RPMI7951 (cell line): ENCODE measurements around the gene BACE2. TPM values are rescaled to one million over a fixed set of nuclear protein-coding genes. Genes with fewer than 3 reads are reported as not detected.
"Not testable (repeated sequence)": the region's sequence is repeated elsewhere in the genome, so short reads cannot be mapped to it uniquely, and the experiment has no call there.

Source experiments
- DNase-seq: peaks from one replicate; pipeline ENCODE4 v3.0.0-alpha.2; 2012; ENCODE audit warnings: low read depth
- total RNA-seq: library from RNA; depleted of rRNA; stranded (reverse); fragments of >200 nt; shearing (Covaris generic); gene quantifications from 2 replicates; pipeline ENCODE4 v1.2.3, GENCODE V29; 2014

Gene BACE2
- total RNA-seq, 1 experiment from 2014 or later, result 96.8 TPM

DNA sequence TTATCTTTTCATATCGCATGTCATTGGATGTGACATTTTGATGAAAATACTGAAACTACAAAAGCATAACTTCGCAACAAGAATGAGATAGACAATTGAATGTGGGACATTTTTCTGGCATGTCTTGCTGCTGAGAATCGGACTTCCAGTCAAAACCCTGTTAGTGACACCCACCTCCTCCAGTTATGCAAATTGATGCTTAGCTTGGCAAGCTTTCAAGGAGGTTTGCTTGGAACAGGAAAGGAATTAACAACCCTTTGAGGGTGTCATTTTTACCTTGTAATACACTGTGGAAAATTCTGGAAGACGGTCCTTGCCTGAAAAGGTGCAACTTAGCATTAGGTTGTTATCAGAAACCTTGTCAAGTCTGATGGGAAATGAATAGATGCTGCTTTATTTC, 109.9 kb downstream of the BACE2 start:
- DNase-seq, result no peak

- no peak for DNase-seq
Measured at GRCh38 chr21:41280115-41280919, 112.4 kb downstream of the BACE2 start.

- DNase-seq, result no peak
Measured at GRCh38 chr21:41282412-41282811, 114.5 kb downstream of the BACE2 start.

DNA sequence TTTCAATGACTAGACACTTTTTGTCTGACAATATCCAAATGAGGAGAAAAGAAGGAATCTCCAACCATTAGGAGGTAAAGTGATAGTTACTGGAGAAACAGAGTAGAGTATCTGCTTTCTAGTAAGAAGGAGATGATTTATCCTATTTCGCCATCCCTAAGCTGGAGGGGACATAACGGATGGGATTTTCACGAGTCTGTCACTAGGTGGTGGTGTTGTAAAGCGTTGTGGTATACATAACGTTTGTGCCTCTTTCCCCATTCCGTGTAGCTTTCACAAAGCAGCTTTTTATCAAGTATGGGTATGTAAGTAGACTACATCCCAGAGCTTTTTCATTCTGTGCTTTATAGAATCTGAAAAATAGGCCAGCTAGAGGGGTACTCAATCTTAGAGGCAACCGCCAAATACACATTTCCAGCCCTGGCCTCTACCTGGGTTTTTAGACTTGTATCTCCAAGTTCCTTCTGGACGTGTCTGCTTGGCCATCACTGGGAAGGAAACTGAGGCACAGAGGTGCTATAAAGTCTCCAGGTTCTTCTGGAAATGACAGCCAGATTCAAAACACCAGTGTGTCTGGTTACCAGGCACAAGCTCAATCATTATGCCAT, 115.4 kb downstream of the BACE2 start:
- DNase-seq, result peak; percentile 74

DNA sequence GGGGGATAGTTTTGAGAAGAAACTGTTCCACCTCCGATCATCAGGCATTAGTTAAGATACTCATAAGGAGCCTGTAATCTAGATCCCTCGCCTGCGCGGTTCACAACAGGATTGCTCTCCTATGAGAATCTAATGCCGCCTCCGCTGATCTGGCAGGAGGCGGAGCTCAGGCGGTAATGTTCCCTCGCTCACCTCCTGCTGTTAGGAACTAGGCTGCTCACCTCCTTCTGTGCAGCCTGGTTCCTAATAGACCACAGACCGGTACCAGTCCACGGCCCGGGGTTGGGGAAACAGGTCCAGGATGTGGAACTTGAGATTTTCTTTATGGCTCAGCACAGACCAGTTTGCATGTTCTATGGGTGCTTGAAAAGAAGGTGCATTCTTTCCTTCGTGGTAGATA, 121.5 kb downstream of the BACE2 start:
- no peak for DNase-seq

- DNase-seq, result no peak
Measured at GRCh38 chr21:41290106-41290799, 122.3 kb downstream of the BACE2 start.

- no peak for DNase-seq
Measured at GRCh38 chr21:41294548-41295231, 126.7 kb downstream of the BACE2 start.

GRCh38 chr21:41295721-41296254, 127.8 kb downstream of the BACE2 start:
- DNase-seq, result no peak

GRCh38 chr21:41302976-41303375, 135.0 kb downstream of the BACE2 start:
- DNase-seq, result no peak

DNA sequence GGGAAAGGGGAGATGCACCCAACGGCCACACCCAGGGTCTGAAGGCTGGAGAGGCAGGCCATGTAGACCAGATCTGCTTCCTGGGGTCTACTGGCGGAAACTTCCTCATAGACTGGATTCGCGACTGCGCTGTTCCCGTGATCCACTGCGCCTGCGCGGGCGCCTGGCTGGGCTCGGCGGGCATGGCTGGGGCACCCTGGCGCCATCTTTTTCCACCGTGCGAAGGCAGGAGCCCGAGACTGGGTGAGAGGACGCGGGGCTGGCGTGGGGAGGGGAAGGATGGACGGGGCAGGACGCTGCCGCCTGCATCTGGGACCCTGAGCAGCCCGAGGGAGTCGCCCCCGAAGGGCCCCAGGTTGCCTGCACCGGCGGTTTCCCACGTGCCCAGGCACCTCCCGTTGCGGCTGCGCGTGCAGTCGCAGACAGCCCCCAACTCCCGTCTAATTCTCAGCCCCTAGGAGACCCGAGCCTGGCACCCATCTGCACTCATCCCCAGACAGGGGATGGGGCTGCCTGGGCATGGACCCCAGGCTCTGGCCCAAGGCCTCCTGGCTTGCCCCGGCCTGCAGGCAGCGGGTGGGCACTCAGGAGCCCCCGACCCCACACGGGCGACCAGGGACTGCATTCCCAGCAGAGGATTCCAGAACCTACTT, 136.2 kb downstream of the BACE2 start:
- DNase-seq, result no peak

- no peak for DNase-seq
Measured at GRCh38 chr21:41307219-41307618, 139.3 kb downstream of the BACE2 start.

DNA sequence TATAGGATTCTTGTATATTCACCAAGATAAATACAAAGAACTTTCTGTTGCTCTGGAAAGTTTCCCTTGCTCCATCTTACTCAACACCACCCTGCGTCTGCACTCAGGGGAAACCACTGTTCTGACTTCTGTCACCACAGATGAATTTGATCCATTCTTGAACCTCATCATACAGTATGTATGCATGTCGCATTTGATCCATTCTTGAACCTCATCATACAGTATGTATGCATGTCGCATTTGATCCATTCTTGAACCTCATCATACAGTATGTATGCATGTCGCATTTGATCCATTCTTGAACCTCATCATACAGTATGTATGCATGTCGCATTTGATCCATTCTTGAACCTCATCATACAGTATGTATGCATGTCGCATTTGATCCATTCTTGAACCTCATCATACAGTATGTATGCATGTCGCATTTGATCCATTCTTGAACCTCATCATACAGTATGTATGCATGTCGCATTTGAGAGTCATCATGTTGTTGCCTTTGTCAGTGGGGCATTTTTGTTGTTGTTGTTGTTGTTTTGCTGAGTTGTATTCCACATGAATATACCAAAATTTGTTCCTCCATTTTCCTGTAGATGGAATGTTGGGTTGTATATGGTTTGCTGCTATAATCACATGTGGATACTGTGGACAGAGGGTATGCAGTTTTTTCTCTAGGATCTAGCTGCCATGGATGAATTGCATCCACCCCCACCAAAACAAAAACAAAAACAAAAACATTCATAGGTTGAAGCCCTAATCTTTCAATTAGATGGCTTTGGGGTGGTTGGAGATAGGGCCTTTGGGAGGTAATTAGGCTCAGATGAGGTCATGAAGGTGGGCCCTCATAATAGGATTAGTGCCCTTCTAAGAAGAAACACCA, 145.6 kb downstream of the BACE2 start:
- DNase-seq, result not testable (repeated sequence)

DNA sequence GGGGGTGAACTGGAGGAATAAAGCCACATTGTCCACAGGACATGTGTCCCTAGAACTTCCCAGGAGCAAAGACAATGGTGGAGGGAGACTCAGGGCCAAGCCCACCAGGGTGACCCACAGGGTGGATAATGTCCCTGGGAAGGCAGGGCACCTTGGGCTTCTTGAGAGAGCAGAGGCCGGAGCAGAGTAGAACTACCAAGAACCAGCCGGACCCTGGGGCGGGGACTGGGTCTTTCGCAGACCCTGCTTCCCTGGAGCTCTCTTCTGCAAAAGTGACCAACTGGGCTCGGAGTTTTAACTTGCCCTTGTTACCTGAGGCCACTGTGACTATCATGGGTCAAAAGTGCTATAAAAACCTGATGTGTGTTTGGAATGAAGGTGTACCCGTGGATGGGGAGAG, 147.8 kb downstream of the BACE2 start:
- no peak for DNase-seq

DNA sequence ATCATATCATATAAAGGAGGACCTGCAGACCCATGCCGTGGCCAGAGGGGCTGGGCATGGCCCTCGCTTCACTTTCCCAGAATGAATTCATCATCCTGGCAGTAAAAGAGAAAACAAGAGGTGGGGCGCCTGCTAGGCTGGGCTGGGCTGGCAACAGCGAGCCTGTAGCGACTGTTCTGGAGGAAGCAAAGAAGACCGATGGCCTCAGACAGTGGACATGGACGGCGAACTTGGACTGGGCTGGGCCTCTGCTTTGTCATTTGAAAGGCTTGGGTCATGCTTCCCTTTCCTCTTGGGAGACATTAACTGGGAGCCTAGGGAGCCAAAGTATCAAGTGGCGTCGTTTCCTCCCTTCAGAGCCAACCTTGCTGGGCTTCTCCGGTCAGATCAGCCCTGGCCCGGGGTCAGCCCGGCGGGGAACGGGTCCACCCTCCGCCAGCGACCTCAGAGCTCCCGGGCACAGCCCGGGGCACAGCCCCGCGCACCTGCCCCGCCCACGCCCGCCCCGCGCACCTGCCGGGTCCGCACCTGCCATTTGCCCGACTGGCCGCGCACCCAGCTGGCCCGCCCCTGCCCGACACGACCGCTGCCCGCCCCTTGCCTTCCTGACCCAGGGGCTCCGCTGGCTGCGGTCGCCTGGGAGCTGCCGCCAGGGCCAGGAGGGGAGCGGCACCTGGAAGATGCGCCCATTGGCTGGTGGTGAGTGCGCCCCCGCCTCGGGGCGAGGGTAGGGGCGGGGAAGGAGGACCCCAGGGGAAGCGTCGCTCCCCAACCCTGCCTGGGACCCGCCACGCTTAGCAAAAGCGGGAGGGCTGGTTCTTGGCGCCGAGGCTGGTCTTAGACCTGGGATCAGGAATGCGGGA, 148.5 kb downstream of the BACE2 start, which contains the start of gene FAM3B:
FAM3B (plus strand) TSS at position 602 of the 863 bp plus-strand sequence; CDS start at position 681, 79 bp downstream.
- no peak for DNase-seq

DNA sequence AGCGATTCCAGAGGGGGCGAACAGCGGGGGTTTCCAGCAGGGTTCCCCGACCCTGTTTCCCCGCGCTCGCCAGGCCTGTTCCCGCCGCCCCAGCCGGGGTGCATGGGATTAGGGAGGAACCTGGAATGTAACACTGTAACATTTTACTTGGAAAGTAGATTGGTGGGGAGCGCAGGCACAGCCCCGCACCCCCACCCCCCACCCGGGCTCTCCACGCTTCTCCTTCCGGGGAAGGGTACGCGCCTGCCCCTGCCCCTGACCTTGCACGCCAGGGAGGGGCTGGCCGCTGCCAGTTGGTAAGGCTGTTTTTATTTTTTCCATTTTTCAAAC, 149.1 kb downstream of the BACE2 start:
- no peak for DNase-seq

DNA sequence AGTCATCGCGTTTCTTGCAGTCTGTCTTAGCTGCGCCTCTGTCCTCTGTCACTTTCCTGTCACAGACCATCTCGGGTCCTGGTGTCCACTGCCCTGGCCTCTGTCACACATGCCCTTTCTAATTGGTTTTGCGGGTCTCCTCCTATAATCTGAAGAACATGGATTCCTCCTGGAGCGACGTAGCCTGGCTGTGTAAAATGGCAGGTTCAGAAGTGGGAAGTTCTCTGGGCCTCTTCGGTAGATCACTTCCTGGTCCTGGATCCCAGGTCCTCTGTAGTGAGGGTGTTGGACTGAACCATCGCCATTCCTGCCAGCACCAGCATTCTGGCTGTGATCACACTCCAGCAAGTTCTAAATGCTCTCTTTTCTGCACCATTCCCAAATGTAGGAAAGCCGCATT, 149.5 kb downstream of the BACE2 start:
- DNase-seq, result no peak

GRCh38 chr21:41318218-41318617, 150.3 kb downstream of the BACE2 start:
- DNase-seq, result no peak

- DNase-seq, result no peak
Measured at GRCh38 chr21:41319273-41319672, 151.3 kb downstream of the BACE2 start.

DNA sequence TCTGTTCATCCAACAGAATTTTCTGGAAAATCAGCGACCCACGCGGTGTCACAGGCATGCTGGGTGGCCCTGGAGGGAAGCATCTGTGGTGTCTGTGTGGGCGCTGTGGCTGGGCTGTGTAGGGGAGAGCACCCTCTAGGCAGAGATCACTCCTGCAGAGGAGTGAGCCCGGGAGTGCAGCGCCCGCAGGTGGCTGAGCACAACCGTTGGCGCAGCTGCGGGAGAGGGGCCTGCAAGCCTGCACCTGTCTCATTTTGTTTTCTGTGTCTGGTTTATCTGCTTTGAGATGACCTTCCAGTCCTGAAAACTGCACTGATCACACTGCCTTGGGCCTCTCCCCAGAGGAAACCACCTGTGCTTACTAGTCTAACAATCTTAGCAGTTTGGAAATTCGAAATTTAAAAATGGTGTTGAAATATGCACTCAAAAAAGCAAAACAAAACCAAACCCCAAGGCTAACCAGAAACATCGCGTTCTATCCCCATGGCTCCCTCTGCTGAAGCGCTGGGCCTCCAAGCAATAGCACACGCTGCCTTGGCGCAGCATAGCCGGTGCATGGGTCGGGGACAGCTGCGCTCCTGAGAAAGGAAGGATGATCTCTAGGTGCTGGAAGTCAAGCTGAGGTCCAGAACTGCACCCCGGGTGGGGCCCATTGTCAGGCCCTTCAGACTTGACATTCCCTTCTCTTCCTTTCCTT, 153.4 kb downstream of the BACE2 start:
- DNase-seq, result no peak
